ENCODE data around the gene KCNJ16.

KCNJ16 gene

GRCh38 chr17:70169709-70170597 lies 94.9 kb downstream of the KCNJ16 start:
- peak overlapping the region; percentile 80 for H3K27ac ChIP-seq
- CTCF ChIA-PET, result interaction anchor here (0.6 kb wide), 1 partner anchor 58 kb away, joined by 3 read pairs; no protein-coding TSS in a partner anchor
- DNase-seq (ENCODE audit: low spot score), result no peak
- TF ChIP-seq, protein P1, sequence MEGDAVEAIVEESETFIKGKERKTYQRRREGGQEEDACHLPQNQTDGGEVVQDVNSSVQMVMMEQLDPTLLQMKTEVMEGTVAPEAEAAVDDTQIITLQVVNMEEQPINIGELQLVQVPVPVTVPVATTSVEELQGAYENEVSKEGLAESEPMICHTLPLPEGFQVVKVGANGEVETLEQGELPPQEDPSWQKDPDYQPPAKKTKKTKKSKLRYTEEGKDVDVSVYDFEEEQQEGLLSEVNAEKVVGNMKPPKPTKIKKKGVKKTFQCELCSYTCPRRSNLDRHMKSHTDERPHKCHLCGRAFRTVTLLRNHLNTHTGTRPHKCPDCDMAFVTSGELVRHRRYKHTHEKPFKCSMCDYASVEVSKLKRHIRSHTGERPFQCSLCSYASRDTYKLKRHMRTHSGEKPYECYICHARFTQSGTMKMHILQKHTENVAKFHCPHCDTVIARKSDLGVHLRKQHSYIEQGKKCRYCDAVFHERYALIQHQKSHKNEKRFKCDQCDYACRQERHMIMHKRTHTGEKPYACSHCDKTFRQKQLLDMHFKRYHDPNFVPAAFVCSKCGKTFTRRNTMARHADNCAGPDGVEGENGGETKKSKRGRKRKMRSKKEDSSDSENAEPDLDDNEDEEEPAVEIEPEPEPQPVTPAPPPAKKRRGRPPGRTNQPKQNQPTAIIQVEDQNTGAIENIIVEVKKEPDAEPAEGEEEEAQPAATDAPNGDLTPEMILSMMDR (conservative IDR thresholded peaks at IDR 0.05; ENCODE audit: low read depth), result no peak
- POLR2A ChIA-PET (ENCODE audit: low non-redundant PET), result no interaction called here

GRCh38 chr17:70171159-70171558 lies 96.1 kb downstream of the KCNJ16 start:
- ChIA-PET POLR2A (ENCODE audit: low non-redundant PET) (no interaction called here), CTCF (no interaction called here)

GRCh38 chr17:70172449-70172848 lies 97.4 kb downstream of the KCNJ16 start:
- TF ChIP-seq, protein P1 (conservative IDR thresholded peaks at IDR 0.05; ENCODE audit: low read depth), result no peak
- no peak overlapping the region for H3K27ac ChIP-seq
- CTCF ChIA-PET, result no interaction called here
- POLR2A ChIA-PET (ENCODE audit: low non-redundant PET), result interaction anchor here (0.7 kb wide), 1 partner anchor 456 kb away, joined by 6 read pairs; no protein-coding TSS in a partner anchor
- no peak for DNase-seq (ENCODE audit: low spot score)

More at GRCh38 chr17:70171159-70171558, 96.1 kb downstream of the KCNJ16 start:
- H3K27ac ChIP-seq, result no peak overlapping the region
- TF ChIP-seq, protein P1 (conservative IDR thresholded peaks at IDR 0.05; ENCODE audit: low read depth), result no peak
- DNase-seq (ENCODE audit: low spot score), result no peak

- POLR2A ChIA-PET (ENCODE audit: low non-redundant PET), result no interaction called here
- TF ChIP-seq, protein P1 (conservative IDR thresholded peaks at IDR 0.05; ENCODE audit: low read depth), result no peak
- no peak overlapping the region for H3K27ac ChIP-seq
- CTCF ChIA-PET, result no interaction called here
- no peak for DNase-seq (ENCODE audit: low spot score)
Measured at GRCh38 chr17:70172923-70173322, 97.9 kb downstream of the KCNJ16 start.

DNA sequence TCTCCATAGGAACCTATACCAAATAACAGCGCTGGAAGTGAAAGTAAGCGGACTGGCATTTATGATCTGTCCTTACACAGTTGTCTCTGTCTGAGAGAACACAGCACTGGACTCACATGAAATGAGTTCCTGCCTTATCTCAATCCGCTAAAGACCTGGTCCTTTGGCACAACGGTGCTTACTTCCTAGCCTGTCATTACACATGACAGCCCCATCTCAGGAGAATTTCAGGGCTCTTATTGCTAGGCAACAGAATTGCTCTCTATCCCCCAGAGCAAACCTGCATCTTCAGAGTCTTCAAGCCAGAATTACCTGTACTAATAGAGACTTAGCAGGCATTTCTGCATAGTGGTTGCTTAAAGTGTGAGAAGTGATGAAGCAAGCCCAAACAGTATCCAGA lies 98.7 kb downstream of the KCNJ16 start:
- TF ChIP-seq, protein P1 (conservative IDR thresholded peaks at IDR 0.05; ENCODE audit: low read depth), result no peak
- no peak for DNase-seq (ENCODE audit: low spot score)
- H3K27ac ChIP-seq, result no peak overlapping the region
- CTCF ChIA-PET, result no interaction called here
- POLR2A ChIA-PET (ENCODE audit: low non-redundant PET), result no interaction called here

DNA sequence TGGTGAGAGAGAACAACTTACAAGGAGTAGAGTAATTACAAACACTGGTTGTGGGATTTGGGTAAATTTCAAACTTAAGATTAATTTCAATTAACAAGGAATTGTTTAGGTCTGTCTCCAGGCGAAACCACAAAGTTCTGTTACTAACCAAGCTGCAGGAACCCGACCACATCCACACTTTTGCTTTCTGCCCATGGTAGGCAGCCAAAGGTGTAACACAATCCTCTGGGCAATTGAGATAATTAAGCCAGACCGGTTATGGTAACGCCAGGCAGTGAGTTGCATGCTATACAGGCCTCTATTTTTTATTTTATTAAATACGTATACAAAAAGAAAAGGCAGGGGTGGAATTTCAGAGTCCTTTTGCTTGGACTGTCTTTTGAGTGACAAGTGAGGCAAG lies 106.4 kb downstream of the KCNJ16 start:
- CTCF ChIA-PET, result interaction anchor here (0.6 kb wide), 1 partner anchor 574 kb away, joined by 3 read pairs; no protein-coding TSS in a partner anchor
- no peak overlapping the region for H3K27ac ChIP-seq

More for the DNA sequence above, 106.4 kb downstream of the KCNJ16 start:
- TF ChIP-seq, protein P1 (conservative IDR thresholded peaks at IDR 0.05; ENCODE audit: low read depth), result no peak
- POLR2A ChIA-PET (ENCODE audit: low non-redundant PET), result interaction anchor here (0.7 kb wide), 1 partner anchor 855 kb away, joined by 3 read pairs; no protein-coding TSS in a partner anchor
- no peak for DNase-seq (ENCODE audit: low spot score)
